IPS DF 6.9 (cell line): ENCODE results near the gene RAD23B.

ENCODE experiments used
- DNase-seq: peaks from one replicate; pipeline ENCODE4 v3.0.0-alpha.2; 2013; ENCODE audit warnings: low read depth, low spot score
- H3K27ac ChIP-seq: one replicate; pipeline ENCODE4 v1.5.1; 2013; ENCODE audit warnings: low read length, control low read depth
- H3K27me3 ChIP-seq: 2 replicates; pipeline ENCODE4 v1.6.1; 2013; ENCODE audit warnings: mild to moderate bottlenecking, low read length; ENCODE audit not compliant: control insufficient read depth, insufficient read depth
- H3K36me3 ChIP-seq: 2 replicates; pipeline ENCODE4 v1.6.1; 2013; ENCODE audit warnings: low read length; ENCODE audit not compliant: control insufficient read depth, insufficient read depth
- H3K4me1 ChIP-seq: 2 replicates; pipeline ENCODE4 v1.6.1; 2013; ENCODE audit warnings: low read length; ENCODE audit not compliant: control insufficient read depth, insufficient read depth
- H3K4me3 ChIP-seq: 2 replicates; pipeline ENCODE4 v1.5.1; 2013; ENCODE audit warnings: mild to moderate bottlenecking, low read length
- H3K9me3 ChIP-seq: 2 replicates; pipeline ENCODE4 v1.6.1; 2013; ENCODE audit warnings: low read length, inconsistent platforms; ENCODE audit not compliant: control insufficient read depth, insufficient read depth
- WGBS: extraction: QIAGEN DNeasy Blood & Tissue Kit; methylation state at CpG from one replicate; pipeline ENCODE4 v1.1.7; 2013; ENCODE audit warnings: mixed read lengths, missing lambda C conversion rate; ENCODE audit not compliant: insufficient read length, insufficient coverage; 5-methylcytosine and 5-hydroxymethylcytosine counted together

RAD23B gene

DNA sequence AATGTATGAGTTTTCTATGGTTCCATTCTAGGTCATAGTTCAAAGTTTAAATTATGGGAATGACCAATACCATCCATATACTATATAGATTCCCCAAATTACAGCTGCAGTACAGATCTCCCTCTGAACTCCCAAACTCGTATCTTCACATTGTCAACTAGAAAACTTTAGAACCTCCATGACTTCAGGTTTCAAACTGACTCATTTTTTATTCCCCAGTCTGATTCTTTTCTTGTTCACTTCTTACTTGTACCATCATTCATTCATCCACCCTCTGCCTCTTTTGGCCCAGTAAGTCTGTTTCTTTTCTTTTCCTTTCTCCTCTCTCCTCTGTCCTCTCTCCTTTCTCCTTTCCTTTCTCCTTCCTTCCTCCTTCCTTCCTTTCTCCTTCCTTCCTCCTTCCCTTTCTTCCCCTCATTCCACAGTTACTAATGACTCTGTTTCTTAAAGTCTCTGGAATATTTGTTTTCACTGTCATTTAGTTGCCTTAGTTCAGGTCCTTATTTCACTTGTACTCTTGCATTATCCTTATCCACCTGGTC, 30.5 kb downstream of the RAD23B start:
- Histone ChIP-seq H3K27ac (no peak overlapping the region), H3K9me3 (no peaks in the 10 kb centered on the region), H3K4me1 (peaks cover 1% of the 10 kb centered on the region; the same call in 1 of the 2 replicates), H3K27me3 (no peaks in the 10 kb centered on the region), H3K4me3 (no peak overlapping the region), H3K36me3 (peaks cover 6% of the 10 kb centered on the region; the same call in 1 of the 2 replicates)
- DNase-seq: no peak
- WGBS: no CpG with 5 or more reads among the region's 1 CpG

DNA sequence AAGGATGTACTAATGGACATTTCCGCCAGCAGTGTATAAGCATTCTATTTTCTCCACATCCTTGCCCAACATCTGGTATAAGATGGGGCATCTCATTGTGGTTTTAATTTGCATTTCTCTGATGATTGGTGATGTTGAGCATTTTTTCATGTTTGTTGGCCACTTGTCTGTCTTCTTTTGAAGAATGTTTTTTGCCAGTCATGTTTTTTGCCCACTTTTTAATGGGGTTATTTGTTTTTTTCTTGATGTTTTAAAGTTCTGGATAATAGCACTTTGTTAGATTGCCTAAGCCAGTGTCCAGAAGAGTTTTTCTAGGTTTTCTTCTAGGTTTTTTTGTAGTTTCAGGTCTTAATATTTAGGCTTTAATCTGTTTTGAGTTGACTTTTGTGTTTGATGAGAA, 31.7 kb downstream of the RAD23B start:
- no peaks in the 10 kb centered on the region for H3K27me3 ChIP-seq
- no peaks in the 10 kb centered on the region for H3K9me3 ChIP-seq
- no CpG with 5 or more reads among the region's 1 CpG for WGBS
- no peak overlapping the region for H3K4me3 ChIP-seq
- no peak overlapping the region for H3K27ac ChIP-seq
- H3K36me3 ChIP-seq: peaks cover 3% of the 10 kb centered on the region; the same call in 1 of the 2 replicates
- no peak for DNase-seq
- peaks cover 1% of the 10 kb centered on the region; the same call in 1 of the 2 replicates for H3K4me1 ChIP-seq

DNA sequence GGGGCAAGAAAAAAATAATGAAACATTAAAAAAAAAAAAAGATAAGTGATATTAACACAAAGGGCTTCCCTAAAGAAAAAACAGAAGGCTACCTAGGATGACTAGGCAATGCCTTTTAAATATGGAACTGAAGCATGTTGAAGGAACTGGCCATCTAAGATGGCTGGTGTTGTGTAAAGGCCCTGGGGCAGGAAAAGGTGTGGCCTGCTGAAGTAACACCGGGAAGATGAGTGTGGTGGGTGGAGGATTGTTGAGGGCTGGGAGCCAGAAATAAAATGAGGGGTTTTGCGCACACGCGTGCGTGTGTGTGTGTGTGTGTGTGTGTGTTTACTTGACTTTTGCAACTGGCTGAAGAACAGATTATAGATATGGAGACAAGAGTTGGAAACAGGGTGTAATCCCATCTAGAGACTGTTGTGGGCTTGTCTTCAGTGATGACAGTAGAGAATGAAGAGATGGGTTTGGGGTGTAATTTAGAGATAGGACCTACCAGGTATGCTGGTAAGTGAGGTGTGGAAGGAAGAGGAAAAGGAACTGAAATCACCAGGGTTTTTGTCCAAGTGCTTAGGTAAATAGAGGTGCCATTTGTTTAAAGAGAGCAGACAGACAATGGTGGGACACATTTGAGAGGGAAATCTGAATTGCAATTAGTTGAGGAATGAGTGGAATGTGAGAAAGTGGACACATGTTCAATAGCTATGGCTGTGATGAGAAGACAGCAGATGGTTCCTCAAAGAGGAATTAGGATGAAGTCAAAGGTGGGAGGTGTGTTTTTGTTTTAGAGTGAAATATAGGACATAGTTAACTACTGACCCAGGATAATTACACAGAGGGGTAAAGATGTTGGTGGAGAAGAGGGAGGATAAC, 33.9 kb downstream of the RAD23B start:
- H3K27me3 ChIP-seq: no peaks in the 10 kb centered on the region
- H3K9me3 ChIP-seq: no peaks in the 10 kb centered on the region
- peaks cover 3% of the 10 kb centered on the region; the same call in 1 of the 2 replicates for H3K36me3 ChIP-seq
- H3K4me3 ChIP-seq: no peak overlapping the region
- WGBS: no CpG with 5 or more reads among the region's 5 CpGs
- peaks cover 1% of the 10 kb centered on the region; the same call in 1 of the 2 replicates for H3K4me1 ChIP-seq
- H3K27ac ChIP-seq: no peak overlapping the region
- DNase-seq: no peak

DNA sequence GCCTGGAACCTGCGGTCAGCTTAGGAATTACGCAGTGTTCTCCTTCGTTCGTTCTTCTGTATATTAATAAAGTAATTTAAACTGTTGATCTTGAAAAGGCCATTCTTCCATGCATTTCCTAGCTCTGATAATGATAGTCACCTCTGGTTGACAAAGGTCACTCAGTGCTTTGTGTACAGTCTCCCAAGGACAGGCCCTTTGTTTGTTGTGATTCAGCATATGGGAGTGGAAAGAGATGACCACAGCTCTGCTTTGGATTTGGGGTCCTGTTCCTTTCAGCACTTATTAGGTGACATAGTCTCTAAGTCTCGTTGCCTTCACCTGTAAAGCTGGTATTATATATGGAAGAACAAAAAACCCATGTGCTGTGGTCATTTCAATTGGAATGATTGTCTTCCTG, 39.6 kb downstream of the RAD23B start:
- Histone ChIP-seq H3K4me3 (no peak overlapping the region), H3K27me3 (no peaks in the 10 kb centered on the region), H3K9me3 (no peaks in the 10 kb centered on the region), H3K27ac (no peak overlapping the region), H3K4me1 (no peaks in the 10 kb centered on the region), H3K36me3 (no peaks in the 10 kb centered on the region; the same call in 1 of the 2 replicates)
- no CpG with 5 or more reads among the region's 5 CpGs for WGBS
- no peak for DNase-seq

DNA sequence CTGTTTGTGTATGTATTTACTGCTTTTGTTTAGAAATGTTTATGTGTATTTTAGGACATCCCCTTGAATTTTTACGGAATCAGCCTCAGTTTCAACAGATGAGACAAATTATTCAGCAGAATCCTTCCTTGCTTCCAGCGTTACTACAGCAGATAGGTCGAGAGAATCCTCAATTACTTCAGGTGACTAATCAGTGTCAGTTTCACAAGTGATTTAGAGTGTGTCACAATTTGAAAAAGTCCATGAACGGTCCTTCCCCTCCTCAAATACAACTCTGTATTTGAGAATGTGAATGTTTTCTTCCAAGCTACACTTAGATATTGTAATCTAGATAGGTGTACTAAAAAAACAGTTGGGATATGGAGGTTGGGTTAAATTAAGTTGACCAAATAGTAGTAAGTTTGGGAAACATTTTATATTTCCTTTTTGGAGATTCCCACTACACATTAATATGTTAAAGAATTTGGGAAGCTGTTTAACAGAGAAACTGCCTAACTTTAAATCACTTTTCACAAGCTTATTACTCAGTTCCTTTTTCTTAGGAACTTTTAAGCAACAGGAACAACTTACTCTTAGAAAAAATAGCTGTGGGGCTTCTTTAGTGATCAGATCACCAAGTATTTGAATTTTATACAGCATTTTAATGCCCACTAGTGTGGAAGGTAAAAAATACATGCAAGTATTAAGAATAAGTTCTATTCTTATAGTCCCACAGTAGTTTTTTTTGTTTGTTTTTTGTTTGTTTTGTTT, 40.9 kb downstream of the RAD23B start:
- no peak overlapping the region for H3K27ac ChIP-seq
- H3K4me3 ChIP-seq: no peak overlapping the region
- WGBS: no CpG with 5 or more reads among the region's 4 CpGs
- no peak for DNase-seq
- no peaks in the 10 kb centered on the region; the same call in 1 of the 2 replicates for H3K36me3 ChIP-seq
- no peaks in the 10 kb centered on the region for H3K4me1 ChIP-seq
- no peaks in the 10 kb centered on the region for H3K9me3 ChIP-seq
- H3K27me3 ChIP-seq: no peaks in the 10 kb centered on the region

DNA sequence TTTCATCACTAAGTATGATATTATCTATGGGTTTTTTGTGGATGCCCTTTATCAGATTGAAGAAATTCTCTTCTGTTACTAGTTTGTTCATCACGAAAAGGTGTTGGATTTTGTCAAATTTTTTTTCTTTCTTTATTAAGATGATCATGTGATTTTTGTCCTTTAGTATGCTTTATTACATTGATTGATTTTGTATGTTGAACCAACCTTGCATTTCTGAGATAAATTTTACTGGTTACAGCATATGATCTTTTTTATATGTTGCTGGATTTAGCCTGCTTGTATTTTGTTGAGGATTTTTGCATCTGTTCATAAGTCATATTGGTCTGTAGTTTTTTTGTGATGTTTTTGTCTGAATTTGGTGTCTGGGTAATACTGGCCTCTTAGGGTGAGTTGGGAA, 42.8 kb downstream of the RAD23B start:
- no peak overlapping the region for H3K4me3 ChIP-seq
- H3K36me3 ChIP-seq: no peaks in the 10 kb centered on the region; the same call in 1 of the 2 replicates
- no peaks in the 10 kb centered on the region for H3K27me3 ChIP-seq
- no peaks in the 10 kb centered on the region for H3K4me1 ChIP-seq
- DNase-seq: no peak
- no peaks in the 10 kb centered on the region for H3K9me3 ChIP-seq
- H3K27ac ChIP-seq: no peak overlapping the region
- WGBS: no CpG with 5 or more reads among the region's 1 CpG

DNA sequence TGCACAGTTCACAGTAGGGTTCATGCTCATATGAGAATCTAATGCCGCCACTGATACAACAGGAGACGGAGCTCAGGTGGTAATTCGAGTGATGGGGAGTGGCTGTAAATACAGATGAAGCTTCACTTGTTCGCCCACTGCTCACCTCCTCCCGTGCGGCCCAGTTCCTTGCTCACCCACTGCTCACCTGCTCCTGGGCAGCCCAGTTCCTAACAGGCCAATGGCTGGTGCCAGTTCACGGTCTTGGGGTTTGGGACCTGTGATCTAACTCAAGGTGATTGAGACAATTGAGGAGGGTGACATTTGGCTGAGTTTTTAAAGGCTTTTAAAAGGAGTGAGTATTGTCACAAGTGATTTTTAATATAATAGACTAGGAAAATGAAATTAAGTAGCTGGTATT, 45.4 kb downstream of the RAD23B start:
- Histone ChIP-seq H3K4me1 (no peaks in the 10 kb centered on the region), H3K27ac (no peak overlapping the region), H3K4me3 (no peak overlapping the region), H3K36me3 (peaks cover 4% of the 10 kb centered on the region; the same call in 1 of the 2 replicates), H3K27me3 (no peaks in the 10 kb centered on the region), H3K9me3 (no peaks in the 10 kb centered on the region)
- no CpG with 5 or more reads among the region's 7 CpGs for WGBS
- no peak for DNase-seq

DNA sequence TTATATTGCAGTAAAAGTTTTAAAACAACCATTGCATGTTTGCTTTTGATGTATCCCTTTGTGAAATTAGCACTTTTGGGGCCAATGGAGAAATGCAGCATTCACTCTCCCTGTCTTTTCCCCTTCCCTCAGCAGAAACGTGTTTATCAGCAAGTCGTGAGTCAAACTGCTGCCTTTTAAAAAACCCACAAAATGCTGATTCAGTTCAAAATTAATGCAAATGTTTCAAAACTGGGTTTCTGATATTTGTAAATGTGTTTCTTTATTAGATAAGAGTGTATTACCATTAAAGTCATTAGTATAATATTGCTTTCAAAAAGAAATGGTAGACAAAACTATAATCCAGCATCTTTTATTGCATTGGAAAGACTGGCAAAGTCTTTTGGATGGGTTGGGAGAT, 47.3 kb downstream of the RAD23B start:
- H3K4me1 ChIP-seq: no peaks in the 10 kb centered on the region
- WGBS: no CpG with 5 or more reads among the region's 2 CpGs
- H3K36me3 ChIP-seq: peaks cover 4% of the 10 kb centered on the region; the same call in 1 of the 2 replicates
- no peak overlapping the region for H3K4me3 ChIP-seq
- no peak overlapping the region for H3K27ac ChIP-seq
- no peak for DNase-seq
- no peaks in the 10 kb centered on the region for H3K9me3 ChIP-seq
- H3K27me3 ChIP-seq: no peaks in the 10 kb centered on the region

DNA sequence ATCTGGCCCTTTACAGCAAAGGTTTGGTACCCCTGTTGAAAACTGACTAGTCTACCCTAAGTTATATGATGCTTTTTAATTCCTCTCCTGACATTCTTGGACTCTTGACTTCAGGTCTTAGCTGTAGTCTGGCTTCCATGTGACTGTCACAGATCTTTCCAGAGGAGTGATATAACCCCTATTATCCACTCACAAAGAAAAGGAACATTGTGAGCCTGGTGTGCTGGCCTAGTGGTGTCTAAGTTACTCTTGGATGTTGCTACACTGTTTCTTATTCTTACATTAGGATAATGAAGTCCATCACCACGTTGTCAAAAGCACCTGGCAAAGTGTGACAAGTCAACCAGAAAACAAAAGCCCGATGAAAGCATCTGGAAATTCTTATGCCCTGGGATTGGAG, 49.8 kb downstream of the RAD23B start:
- no CpG with 5 or more reads among the region's 2 CpGs for WGBS
- no peak overlapping the region for H3K4me3 ChIP-seq
- H3K9me3 ChIP-seq: no peaks in the 10 kb centered on the region
- H3K36me3 ChIP-seq: peaks cover 4% of the 10 kb centered on the region; the same call in 1 of the 2 replicates
- DNase-seq: no peak
- no peaks in the 10 kb centered on the region for H3K27me3 ChIP-seq
- H3K4me1 ChIP-seq: no peaks in the 10 kb centered on the region
- no peak overlapping the region for H3K27ac ChIP-seq

DNA sequence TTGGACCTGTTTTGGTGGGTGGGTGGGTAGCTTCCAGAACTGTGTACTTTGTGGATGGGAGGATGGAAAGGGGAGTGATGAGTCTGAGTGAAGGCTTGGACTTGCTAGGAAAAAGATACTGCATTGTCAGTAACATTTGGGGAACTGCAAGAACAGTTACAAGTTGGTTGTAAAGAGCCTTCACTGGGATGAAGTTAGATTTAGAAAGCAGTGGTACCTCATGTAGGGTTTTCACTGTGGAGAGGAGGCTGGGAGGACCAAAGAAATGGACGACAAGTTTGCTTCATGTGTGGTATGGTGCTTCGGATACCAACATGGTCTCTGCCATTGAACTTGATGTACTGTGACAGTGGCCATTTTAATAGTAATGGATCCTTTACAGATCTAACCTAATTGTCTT, 50.3 kb downstream of the RAD23B start:
- no peaks in the 10 kb centered on the region for H3K4me1 ChIP-seq
- H3K4me3 ChIP-seq: no peak overlapping the region
- H3K9me3 ChIP-seq: no peaks in the 10 kb centered on the region
- no peak for DNase-seq
- peaks cover 7% of the 10 kb centered on the region; the same call in 1 of the 2 replicates for H3K36me3 ChIP-seq
- no peaks in the 10 kb centered on the region for H3K27me3 ChIP-seq
- no peak overlapping the region for H3K27ac ChIP-seq
- WGBS: no CpG with 5 or more reads among the region's 2 CpGs
